K562 (cell line): ENCODE data around the gene RAB6B. TPM values are rescaled to one million over a fixed set of nuclear protein-coding genes. Genes with fewer than 3 reads are reported as not detected.

ENCODE experiments used
- ATAC-seq: fragments of 200-7000 bp; cut with Tn5 transposase; 3 replicates; pipeline ENCODE4 v1.9.1; 2020; ENCODE audit warnings: moderate library complexity
- BruUV-seq: library from RNA; stranded (reverse); fragments of 400-500 nt; replicated peaks from 2 replicates; lab custom pipeline; 2021; lab: Mats Ljungman, UMichigan
- CTCF ChIA-PET: fragments of 300-600 bp; formaldehyde crosslinking; extraction: SDS; loops from one replicate; lab custom pipeline; 2021; ENCODE audit warnings: low intra/inter-chr PET ratio; lab: Yijun Ruan, JAX
- POLR2A ChIA-PET: fragments of 300-600, 350-650 bp; sonication (Branson Sonifier 250); formaldehyde crosslinking; extraction: SDS; loops from one replicate; lab custom pipeline; 2021; ENCODE audit warnings: antibody characterized with exemption, inconsistent platforms; lab: Yijun Ruan, JAX
- DNase-seq, 4 experiments: peaks; one replicate each; pipeline versions ENCODE4 v3.0.0 to v3.0.0-alpha.2; 2011 to 2018; ENCODE audit warnings: low spot score in 3 of 4, mixed read lengths in 3 of 4; ENCODE audit errors: extremely low read depth in 1 of 4
- FAIRE-seq: peaks from 2 replicates; lab custom pipeline; 2011; peaks lifted over from hg19 to GRCh38; lab: Jason Lieb, UNC
- H2AFZ ChIP-seq: 2 replicates; pipeline ENCODE4 v1.6.0; 2011; ENCODE audit warnings: low read depth, low read length, control low read depth, inconsistent platforms
- H3K27ac ChIP-seq: fragments of 200-600 bp; 3 replicates; pipeline ENCODE4 v1.8.0; 2011; ENCODE audit warnings: low read depth, mild to moderate bottlenecking, control low read depth, inconsistent platforms, low read length, moderate library complexity, mixed read lengths; ENCODE audit errors: extremely low read depth
- H3K27me3 ChIP-seq, 2 experiments: fragments of 300-600 bp in 1 of 2; 2 replicates in 1 of 2; 3 replicates in 1 of 2; pipeline versions ENCODE4 v1.6.0 to v1.8.0; 2011; ENCODE audit warnings: inconsistent platforms in 2 of 2, low read length in 2 of 2, mild to moderate bottlenecking in 1 of 2, mixed read lengths in 1 of 2, moderate library complexity in 1 of 2; ENCODE audit not compliant: control insufficient read depth in 2 of 2, insufficient read depth in 2 of 2
- H3K36me3 ChIP-seq: fragments of 300-600 bp; 3 replicates; pipeline ENCODE4 v1.8.0; 2011; ENCODE audit warnings: mild to moderate bottlenecking, low read length, inconsistent platforms; ENCODE audit not compliant: control insufficient read depth, insufficient read depth
- H3K4me1 ChIP-seq, 2 experiments: fragments of 200-600 bp in 1 of 2; replicated peaks in 1 of 2; 2 replicates in 1 of 2; 3 replicates in 1 of 2; pipeline versions ENCODE4 v1.5.1 to v1.8.0; 2011; ENCODE audit warnings: inconsistent platforms in 2 of 2, low read length in 2 of 2, mild to moderate bottlenecking in 1 of 2, mixed read lengths in 1 of 2, moderate library complexity in 1 of 2; ENCODE audit not compliant: control insufficient read depth in 2 of 2, insufficient read depth in 2 of 2
- H3K4me2 ChIP-seq: 2 replicates; pipeline ENCODE4 v1.6.1; 2011; ENCODE audit warnings: low read length, control low read depth, inconsistent platforms, mixed read lengths; ENCODE audit not compliant: insufficient read depth
- H3K4me3 ChIP-seq: fragments of 200-600 bp; sonication (generic), shearing (Covaris generic); 2 replicates; pipeline ENCODE4 v1.5.1; 2016; ENCODE audit warnings: control low read depth, inconsistent platforms
- H3K79me2 ChIP-seq: fragments of 200-600 bp; 3 replicates; pipeline ENCODE4 v1.8.0; 2011; ENCODE audit warnings: low read length, inconsistent platforms; ENCODE audit not compliant: control insufficient read depth, insufficient read depth
- H3K9ac ChIP-seq, 2 experiments: 2 replicates each; pipeline versions ENCODE4 v1.6.0 to v1.6.1; 2011; ENCODE audit warnings: low read depth in 2 of 2, low read length in 2 of 2, control low read depth in 1 of 2, inconsistent platforms in 1 of 2, mild to moderate bottlenecking in 1 of 2, mixed read lengths in 1 of 2; ENCODE audit not compliant: insufficient read depth in 1 of 2
- H3K9me1 ChIP-seq: one replicate; pipeline ENCODE4 v1.6.0; 2011; ENCODE audit warnings: inconsistent platforms, mild to moderate bottlenecking, low read length, moderate library complexity; ENCODE audit not compliant: control insufficient read depth, insufficient read depth
- H3K9me3 ChIP-seq: replicated peaks from 2 replicates; pipeline ENCODE4 v1.5.1; 2011; ENCODE audit warnings: low read depth, low read length, inconsistent platforms; ENCODE audit not compliant: control insufficient read depth, insufficient read depth
- H4K20me1 ChIP-seq: replicated peaks from 2 replicates; pipeline ENCODE4 v1.6.1; 2011; ENCODE audit warnings: low read length, inconsistent platforms, mixed read lengths; ENCODE audit not compliant: control insufficient read depth, insufficient read depth
- BHLHE40 ChIP-seq: IDR thresholded peaks from 2 replicates; pipeline ENCODE4 v1.6.1; 2011; ENCODE audit warnings: low read length, improper control_type of control experiment
- CHCHD3 ChIP-seq: fragments of 250-450 bp; sonication (Bioruptor Pico); IDR thresholded peaks from 2 replicates; pipeline ENCODE4 v2.1.2; 2022; ENCODE audit warnings: mild to moderate bottlenecking
- FOXP1 ChIP-seq: sonication (generic); formaldehyde crosslinking; IDR thresholded peaks from 2 replicates; pipeline ENCODE4 v1.8.0; 2022; ENCODE audit warnings: mild to moderate bottlenecking, missing genetic modification reagents
- MLLT1 ChIP-seq, 2 experiments: fragments of 450-650 bp; IDR thresholded peaks; 2 replicates each; pipeline ENCODE4 v1.6.1; 2016
- MXD1 ChIP-seq: fragments of 250-450 bp; sonication (Bioruptor Pico); IDR thresholded peaks from 2 replicates; pipeline ENCODE4 v1.8.0; 2021; ENCODE audit warnings: borderline replicate concordance, mild to moderate bottlenecking, moderate library complexity; ENCODE audit not compliant: poor library complexity, severe bottlenecking
- RB1 ChIP-seq: fragments of 450-650 bp; IDR thresholded peaks from 2 replicates; pipeline ENCODE4 v1.6.1; 2017; ENCODE audit warnings: low read depth, mild to moderate bottlenecking
- TBL1XR1 ChIP-seq, 2 experiments: IDR thresholded peaks; 2 replicates each; pipeline ENCODE4 v1.6.1; 2012; ENCODE audit warnings: improper control_type of control experiment in 2 of 2, low read length in 2 of 2, mild to moderate bottlenecking in 1 of 2
- ZNF140 ChIP-seq: fragments of 250-450 bp; sonication (Bioruptor Pico); IDR thresholded peaks from 2 replicates; pipeline ENCODE4 v1.8.0; 2021; ENCODE audit warnings: moderate library complexity, mild to moderate bottlenecking, inconsistent platforms
- ZNF507 ChIP-seq: conservative IDR thresholded peaks from 2 replicates; pipeline ENCODE4 v1.6.1; 2017; ENCODE audit warnings: missing genetic modification characterization, missing compliant biosample characterization
- ZNF695 ChIP-seq: fragments of 450-650 bp; formaldehyde crosslinking; IDR thresholded peaks from 2 replicates; pipeline ENCODE4 v1.4.0; 2020; ENCODE audit warnings: mild to moderate bottlenecking, moderate library complexity
- WGBS: fragments of 100-300 bp; shearing (Covaris generic); methylation state at CpG from one replicate; pipeline ENCODE4 v1.1.6; 2016; ENCODE audit warnings: low coverage, mixed read lengths; ENCODE audit not compliant: insufficient coverage; ENCODE audit errors: missing lambda C conversion rate; 5-methylcytosine and 5-hydroxymethylcytosine counted together
- in situ Hi-C: fragments of 300-500 bp; cut with MboI; formaldehyde crosslinking; loops from 4 replicates; pipeline ENCODE4 v1.15.0; 2018; ENCODE audit warnings: inconsistent platforms, mixed read lengths
- intact Hi-C: fragments of 100-400 bp; cut with micrococcal nuclease; formaldehyde crosslinking; loops from 2 replicates; pipeline ENCODE4 v1.14.2; 2022
- polyA plus RNA-seq, 8 experiments: library from polyadenylated mRNA; depleted of rRNA in 4 of 8; stranded (reverse) in 5 of 8; unstranded in 3 of 8; fragments of >200 nt; fragmentation: Nextera tagmentation in 2 of 8; fragmentation: Illumina TruSeq in 1 of 8; extraction: Ambion mirVana in 2 of 8; extraction: Trizol in 1 of 8; gene quantifications; 2 replicates each; pipeline versions ENCODE4 v1.2.1 to v1.2.3, GENCODE V29; 2011 to 2014; ENCODE audit warnings: inconsistent platforms in 1 of 8, missing spikeins in 1 of 8
- total RNA-seq, 7 experiments: library from RNA; depleted of rRNA in 6 of 7; stranded (reverse); fragments of >200 nt in 6 of 7; fragmentation: Illumina TruSeq in 2 of 7; extraction: Trizol in 2 of 7; gene quantifications; 2 replicates each; pipeline versions ENCODE4 v1.2.1 to v1.2.3, GENCODE V29; 2011 to 2021; ENCODE audit warnings: low replicate concordance in 1 of 7

Gene RAB6B
- total and polyA plus RNA-seq, 9 of the 15 experiments (the other 6 are each of a cell fraction or from before 2014, with no cell fraction given), result 0.60 to 18.1 (median 1.5) TPM

- no peak for TF ChIP-seq MLLT1 (IDR thresholded peaks at IDR 0.05)
- no peak for TF ChIP-seq CHCHD3
- no peak for TF ChIP-seq ZNF695 (CRISPR knock-in tag)
- no peak for TF ChIP-seq ZNF140 (CRISPR knock-in tag)
- TF ChIP-seq RB1, result no peak
- TF ChIP-seq TBL1XR1 (IDR thresholded peaks at IDR 0.05; ENCODE audit: low read length in 2 of 2), result no peak
- no peak for TF ChIP-seq MXD1 (CRISPR knock-in tag)
- TF ChIP-seq FOXP1 (CRISPR knock-in tag), result no peak
Observed at GRCh38 chr3:133827136-133827535, 68.5 kb downstream of the RAB6B start (continued).

- no peaks in the 10 kb centered on the region for H3K79me2 ChIP-seq
- ATAC-seq, result no peak
- peak; percentile 40; the same call in 1 of the 2 replicates for TF ChIP-seq BHLHE40
- TF ChIP-seq ZNF507, result no peak
- TF ChIP-seq, all 486 proteins: peak for 1
- 81% methylated on average over 11 of the region's 12 CpGs for WGBS
- BruUV-seq, result no TSS peak
- no peak overlapping the region for H3K9ac ChIP-seq
- CTCF ChIA-PET, result no interaction called here
- DNase-seq (no peak), FAIRE-seq (no peak)
- in situ Hi-C loops, result no loop called here
- POLR2A ChIA-PET, result no interaction called here
- no peak overlapping the region for H3K4me2 ChIP-seq
- no peaks in the 10 kb centered on the region for H3K9me3 ChIP-seq
- H3K27ac ChIP-seq, result no peak overlapping the region
- H3K27me3 ChIP-seq, result no peaks in the 10 kb centered on the region
- no peaks in the 10 kb centered on the region for H3K9me1 ChIP-seq
- H2AFZ ChIP-seq, result no peak overlapping the region
- H3K4me3 ChIP-seq, result no peak overlapping the region
- intact Hi-C loops, result no loop called here
- peaks cover 4 to 5% of the 10 kb centered on the region in 2 experiments; a peak in 3 of 5 replicates for H3K4me1 ChIP-seq
- H4K20me1 ChIP-seq, result peaks cover 5% of the 10 kb centered on the region; the same call in 1 of the 2 replicates
- peaks cover 39% of the 10 kb centered on the region for H3K36me3 ChIP-seq
Observed at GRCh38 chr3:133825969-133826727, 69.5 kb downstream of the RAB6B start.
